Activated naive CD8-positive, alpha-beta T cell (primary cell): ENCODE measurements around the gene ANXA11.

Experiments
- H3K27ac Mint-ChIP-seq: one replicate; pipeline ENCODE4 v1.8.0; 2021; ENCODE audit warnings: mixed read lengths
- H3K27me3 Mint-ChIP-seq: one replicate; pipeline ENCODE4 v1.8.0; 2021; ENCODE audit warnings: mixed read lengths
- H3K36me3 Mint-ChIP-seq: one replicate; pipeline ENCODE4 v1.8.0; 2021; ENCODE audit warnings: mixed read lengths
- H3K4me1 Mint-ChIP-seq: one replicate; pipeline ENCODE4 v1.8.0; 2021; ENCODE audit warnings: low read depth, mixed read lengths
- H3K4me3 Mint-ChIP-seq: one replicate; pipeline ENCODE4 v1.8.0; 2021; ENCODE audit warnings: mild to moderate bottlenecking, mixed read lengths
- H3K9me3 Mint-ChIP-seq: one replicate; pipeline ENCODE4 v1.8.0; 2021; ENCODE audit warnings: low read depth, mixed read lengths

Gene ANXA11

GRCh38 chr10:80200259-80200658 lies 5.1 kb downstream of the ANXA11 start:
- H3K4me3 Mint-ChIP-seq = peak overlapping the region; percentile 20
- H3K36me3 Mint-ChIP-seq = peaks cover 11% of the 10 kb centered on the region
- H3K4me1 Mint-ChIP-seq = peaks cover 86% of the 10 kb centered on the region
- H3K27ac Mint-ChIP-seq = peak overlapping the region; percentile 93
- peaks cover 3% of the 10 kb centered on the region for H3K9me3 Mint-ChIP-seq
- H3K27me3 Mint-ChIP-seq = no peaks in the 10 kb centered on the region

GRCh38 chr10:80199828-80200227 lies 5.5 kb downstream of the ANXA11 start:
- Mint-ChIP-seq H3K4me1 (peaks cover 90% of the 10 kb centered on the region), H3K4me3 (no peak overlapping the region), H3K27me3 (no peaks in the 10 kb centered on the region), H3K27ac (peak overlapping the region; percentile 76), H3K9me3 (peaks cover 3% of the 10 kb centered on the region), H3K36me3 (peaks cover 11% of the 10 kb centered on the region)

GRCh38 chr10:80197972-80198916 lies 7.1 kb downstream of the ANXA11 start:
- Mint-ChIP-seq H3K36me3 (peaks cover 11% of the 10 kb centered on the region), H3K9me3 (peaks cover 3% of the 10 kb centered on the region), H3K27me3 (no peaks in the 10 kb centered on the region), H3K27ac (peak overlapping the region; percentile 87), H3K4me1 (peaks cover 85% of the 10 kb centered on the region), H3K4me3 (peak overlapping the region; percentile 53)

- peaks cover 3% of the 10 kb centered on the region for H3K9me3 Mint-ChIP-seq
- no peaks in the 10 kb centered on the region for H3K27me3 Mint-ChIP-seq
- H3K36me3 Mint-ChIP-seq = peaks cover 17% of the 10 kb centered on the region
- H3K4me1 Mint-ChIP-seq = peaks cover 83% of the 10 kb centered on the region
- H3K27ac Mint-ChIP-seq = peak overlapping the region; percentile 97
- H3K4me3 Mint-ChIP-seq = peak overlapping the region; percentile 73
Measured at GRCh38 chr10:80196950-80197315, 8.4 kb downstream of the ANXA11 start.

- no peaks in the 10 kb centered on the region for H3K27me3 Mint-ChIP-seq
- peak overlapping the region; percentile 73 for H3K4me3 Mint-ChIP-seq
- H3K9me3 Mint-ChIP-seq = peaks cover 3% of the 10 kb centered on the region
- peaks cover 17% of the 10 kb centered on the region for H3K36me3 Mint-ChIP-seq
- H3K27ac Mint-ChIP-seq = peak overlapping the region; percentile 97
- H3K4me1 Mint-ChIP-seq = peaks cover 83% of the 10 kb centered on the region
Measured at GRCh38 chr10:80196270-80196949, 8.9 kb downstream of the ANXA11 start.

GRCh38 chr10:80195046-80195574 lies 10.2 kb downstream of the ANXA11 start:
- Mint-ChIP-seq H3K4me3 (peak overlapping the region; percentile 73), H3K36me3 (peaks cover 13% of the 10 kb centered on the region), H3K9me3 (peaks cover 3% of the 10 kb centered on the region), H3K27ac (peak overlapping the region; percentile 97), H3K27me3 (no peaks in the 10 kb centered on the region), H3K4me1 (peaks cover 73% of the 10 kb centered on the region)

- H3K9me3 Mint-ChIP-seq = peaks cover 3% of the 10 kb centered on the region
- no peak overlapping the region for H3K4me3 Mint-ChIP-seq
- peaks cover 75% of the 10 kb centered on the region for H3K4me1 Mint-ChIP-seq
- H3K36me3 Mint-ChIP-seq = peaks cover 13% of the 10 kb centered on the region
- no peaks in the 10 kb centered on the region for H3K27me3 Mint-ChIP-seq
- peak overlapping the region; percentile 97 for H3K27ac Mint-ChIP-seq
Measured at GRCh38 chr10:80194373-80195045, 10.8 kb downstream of the ANXA11 start.

GRCh38 chr10:80192553-80192952 lies 12.8 kb downstream of the ANXA11 start:
- Mint-ChIP-seq H3K9me3 (peaks cover 3% of the 10 kb centered on the region), H3K27me3 (no peaks in the 10 kb centered on the region), H3K4me3 (no peak overlapping the region), H3K27ac (peak overlapping the region; percentile 82), H3K36me3 (peaks cover 13% of the 10 kb centered on the region), H3K4me1 (peaks cover 80% of the 10 kb centered on the region)

GRCh38 chr10:80191589-80192270 lies 13.6 kb downstream of the ANXA11 start:
- H3K27me3 Mint-ChIP-seq = no peaks in the 10 kb centered on the region
- H3K27ac Mint-ChIP-seq = peak overlapping the region; percentile 82
- peaks cover 80% of the 10 kb centered on the region for H3K4me1 Mint-ChIP-seq
- H3K36me3 Mint-ChIP-seq = peaks cover 13% of the 10 kb centered on the region
- H3K4me3 Mint-ChIP-seq = peak overlapping the region; percentile 42
- H3K9me3 Mint-ChIP-seq = peaks cover 3% of the 10 kb centered on the region

GRCh38 chr10:80188713-80189112 lies 16.6 kb downstream of the ANXA11 start:
- Mint-ChIP-seq H3K4me3 (peak overlapping the region; percentile 9), H3K4me1 (peaks cover 84% of the 10 kb centered on the region), H3K36me3 (peaks cover 8% of the 10 kb centered on the region)

GRCh38 chr10:80187465-80188409 lies 17.6 kb downstream of the ANXA11 start:
- Mint-ChIP-seq H3K27me3 (no peaks in the 10 kb centered on the region), H3K36me3 (peaks cover 5% of the 10 kb centered on the region), H3K4me1 (peaks cover 89% of the 10 kb centered on the region), H3K9me3 (no peaks in the 10 kb centered on the region), H3K4me3 (peak overlapping the region; percentile 71), H3K27ac (peak overlapping the region; percentile 90)

More at GRCh38 chr10:80188713-80189112, 16.6 kb downstream of the ANXA11 start:
- H3K27me3 Mint-ChIP-seq = no peaks in the 10 kb centered on the region
- peak overlapping the region; percentile 90 for H3K27ac Mint-ChIP-seq
- no peaks in the 10 kb centered on the region for H3K9me3 Mint-ChIP-seq

- peaks cover 2% of the 10 kb centered on the region for H3K36me3 Mint-ChIP-seq
- H3K9me3 Mint-ChIP-seq = no peaks in the 10 kb centered on the region
- peak overlapping the region; percentile 90 for H3K27ac Mint-ChIP-seq
- H3K27me3 Mint-ChIP-seq = no peaks in the 10 kb centered on the region
- peak overlapping the region; percentile 71 for H3K4me3 Mint-ChIP-seq
- H3K4me1 Mint-ChIP-seq = peaks cover 87% of the 10 kb centered on the region
Measured at GRCh38 chr10:80187060-80187459, 18.3 kb downstream of the ANXA11 start.

GRCh38 chr10:80186364-80187012 lies 18.8 kb downstream of the ANXA11 start:
- no peaks in the 10 kb centered on the region for H3K27me3 Mint-ChIP-seq
- peaks cover 2% of the 10 kb centered on the region for H3K36me3 Mint-ChIP-seq
- H3K4me3 Mint-ChIP-seq = peak overlapping the region; percentile 35
- H3K9me3 Mint-ChIP-seq = no peaks in the 10 kb centered on the region
- peaks cover 87% of the 10 kb centered on the region for H3K4me1 Mint-ChIP-seq
- H3K27ac Mint-ChIP-seq = peak overlapping the region; percentile 90
